Activated CD8-positive, alpha-beta memory T cell treated with anti-CD3 and anti-CD28 coated beads, Interleukin-2, amount 50 U/mL, for 24 hours (primary cell): ENCODE data around the gene EDDM13.
A peak's percentile ranks its signal among the peaks of the same experiment; 100 is the strongest.
"Not testable (repeated sequence)": the region's sequence is repeated elsewhere in the genome, so short reads cannot be mapped to it uniquely, and the experiment has no call there.

Experiments
- DNase-seq: peaks from one replicate; pipeline ENCODE4 v3.0.0-alpha.2; 2020; ENCODE audit errors: extremely low read depth

Gene EDDM13

DNA sequence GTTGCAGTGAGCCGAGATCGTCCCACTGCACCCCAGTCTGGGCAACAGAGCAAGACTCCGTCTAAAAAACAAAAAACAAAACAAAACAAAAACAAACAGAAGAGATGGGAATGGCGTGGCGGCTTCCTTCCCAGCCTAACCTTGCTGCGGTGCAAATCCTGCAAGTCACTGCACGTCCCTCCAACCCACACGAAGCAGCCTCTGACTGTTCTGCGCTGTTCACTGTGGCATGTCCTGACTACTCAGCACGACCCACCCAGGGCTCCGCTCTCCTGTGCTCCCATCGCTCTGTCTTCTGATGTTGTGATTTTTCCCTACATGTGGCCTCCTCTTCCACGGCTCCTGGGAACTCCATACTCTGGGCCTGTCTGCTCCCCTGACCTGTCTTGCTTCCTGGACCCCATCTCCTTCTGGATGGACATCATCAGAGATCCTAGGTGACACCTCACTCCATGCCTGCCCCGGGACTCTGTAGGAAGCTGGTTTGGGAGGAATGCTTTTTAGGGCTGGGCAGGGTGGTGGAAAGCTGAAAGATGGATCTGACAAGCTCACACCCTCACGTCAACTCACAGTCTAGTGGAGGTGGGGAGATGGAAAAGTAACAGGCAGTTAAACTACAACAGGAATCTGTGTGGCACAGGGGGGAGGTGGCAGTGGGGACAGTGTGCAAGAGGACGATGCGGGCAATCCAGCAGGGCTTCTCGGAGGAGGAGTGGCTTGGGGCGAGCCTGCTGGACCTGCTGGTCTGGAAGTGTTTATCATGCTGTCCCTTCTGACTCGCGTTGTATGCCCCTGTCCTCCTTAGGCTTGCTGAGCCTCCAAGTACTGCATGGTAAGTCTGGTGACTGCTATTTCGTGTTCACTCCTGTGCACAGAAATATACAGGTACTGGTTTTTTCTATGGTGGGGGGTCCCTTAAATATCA lies 23.2 kb downstream of the EDDM13 start:
- DNase-seq: no peak

DNA sequence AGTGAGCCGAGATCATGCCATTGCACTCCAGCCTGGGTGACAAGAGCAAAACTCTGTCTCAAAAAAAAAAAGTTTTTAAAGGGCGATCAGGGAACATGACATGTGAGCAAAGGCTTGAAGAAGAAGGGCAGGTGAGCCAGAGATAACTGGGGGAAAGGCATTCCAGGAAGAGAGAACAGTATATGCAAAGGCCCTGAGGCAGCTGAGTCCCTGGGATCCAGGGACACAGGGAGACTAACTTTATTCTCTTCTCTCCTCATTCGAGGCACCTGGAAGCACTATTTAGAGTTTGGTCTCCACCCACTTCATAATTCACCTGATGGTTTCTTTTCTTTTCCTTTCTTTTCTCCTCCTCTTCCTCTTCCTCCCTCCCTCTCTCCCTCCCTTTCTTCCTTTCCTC lies 24.5 kb downstream of the EDDM13 start:
- no peak for DNase-seq

- DNase-seq: no peak
These were observed 27.1 kb downstream of the EDDM13 start for GRCh38 chr19:56299688-56300087.

GRCh38 chr19:56301155-56301554 lies 28.6 kb downstream of the EDDM13 start:
- no peak for DNase-seq

DNA sequence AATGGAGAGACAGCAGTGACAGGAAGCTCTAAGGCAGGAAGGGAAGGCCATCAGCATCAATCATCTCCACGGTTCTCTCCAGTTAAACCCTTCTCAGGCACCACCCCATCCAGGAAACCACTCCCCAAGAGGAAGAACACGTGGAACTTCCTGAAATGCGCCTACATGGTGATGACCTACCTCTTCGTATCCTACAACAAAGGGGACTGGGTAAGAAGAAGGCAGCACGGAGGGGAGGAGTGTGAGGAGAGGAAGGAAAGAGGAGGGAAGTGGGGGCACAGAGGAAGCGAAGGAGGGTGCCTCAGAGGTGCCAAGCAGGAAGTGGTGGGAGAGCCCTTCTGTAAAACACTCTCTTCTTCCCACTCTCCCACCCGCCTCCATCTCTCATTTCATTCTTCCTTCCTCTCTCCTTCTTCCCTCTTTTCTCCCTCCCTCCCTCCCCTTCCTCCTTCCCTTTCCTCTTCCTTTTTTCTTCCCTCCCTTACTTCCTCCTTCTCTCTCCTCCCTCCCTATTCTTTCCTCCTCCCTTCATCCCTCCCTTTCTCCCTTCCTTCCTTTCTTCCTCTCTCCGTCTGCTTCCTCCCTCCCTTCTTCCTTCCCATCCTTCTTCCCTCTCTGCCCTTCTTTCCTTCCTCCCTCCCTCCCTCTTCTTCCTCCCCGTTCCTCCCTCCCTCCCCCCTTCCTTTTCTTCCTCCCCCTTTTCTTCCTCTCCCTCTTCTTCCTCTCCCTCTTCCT lies 29.5 kb downstream of the EDDM13 start:
- no peak for DNase-seq

DNA sequence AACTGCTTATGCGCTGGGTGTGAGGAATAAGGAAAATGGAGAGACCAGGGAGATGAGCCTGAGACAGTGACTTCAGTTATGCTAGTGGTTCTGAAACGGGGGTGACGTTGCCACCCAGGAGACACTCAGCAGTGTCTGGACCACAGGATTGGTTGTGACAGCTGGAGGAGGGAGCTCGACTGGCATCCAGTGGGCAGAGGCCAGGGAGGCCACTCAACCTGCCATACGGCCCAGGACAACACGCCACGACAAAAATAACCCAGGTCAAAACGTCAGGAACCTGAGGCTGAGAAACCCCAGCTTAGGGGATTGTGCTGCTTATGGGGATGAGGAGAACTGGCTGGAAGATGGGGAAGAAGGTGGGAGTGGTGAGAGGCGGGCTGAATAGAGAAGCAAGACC lies 31.7 kb downstream of the EDDM13 start:
- DNase-seq: no peak

- DNase-seq: no peak
These were observed 33.5 kb downstream of the EDDM13 start for GRCh38 chr19:56306016-56306415.

DNA sequence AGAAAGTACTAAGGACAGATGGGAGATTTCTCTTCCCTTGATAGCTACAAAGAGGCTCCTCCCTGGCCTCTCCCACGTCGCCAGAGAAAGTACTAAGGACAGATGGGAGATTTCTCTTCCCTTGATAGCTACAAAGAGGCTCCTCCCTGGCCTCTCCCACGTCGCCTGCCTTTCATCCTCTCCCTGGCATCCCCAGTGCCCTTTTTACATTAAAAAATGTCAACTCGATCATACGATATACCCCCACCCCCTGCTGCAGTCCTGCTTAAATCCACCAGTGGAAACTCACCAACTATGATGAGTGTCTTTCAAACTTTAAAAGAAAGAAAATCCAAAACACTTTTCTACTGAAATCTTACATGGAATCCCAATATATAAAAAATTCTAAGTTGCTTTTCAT lies 34.5 kb downstream of the EDDM13 start:
- not testable (repeated sequence) for DNase-seq

DNA sequence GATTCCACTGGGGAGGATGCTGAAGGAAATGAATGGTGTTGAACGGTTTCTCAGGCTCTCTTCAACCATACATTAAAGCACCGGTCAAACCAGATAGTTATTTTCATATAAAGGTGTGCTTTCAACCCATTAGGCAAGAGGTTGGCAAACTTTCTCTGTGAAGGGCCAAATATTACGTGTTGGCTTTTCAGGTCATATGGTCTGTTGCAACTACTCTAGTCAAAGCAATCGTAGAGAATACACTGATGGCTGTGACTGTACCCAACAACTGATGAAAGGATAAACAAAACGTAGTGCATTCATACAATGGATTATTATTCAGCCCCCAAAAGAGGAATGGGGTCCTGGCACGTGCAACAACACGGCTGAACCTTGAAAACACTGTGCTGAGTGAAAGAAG lies 36.2 kb downstream of the EDDM13 start:
- DNase-seq: no peak

DNA sequence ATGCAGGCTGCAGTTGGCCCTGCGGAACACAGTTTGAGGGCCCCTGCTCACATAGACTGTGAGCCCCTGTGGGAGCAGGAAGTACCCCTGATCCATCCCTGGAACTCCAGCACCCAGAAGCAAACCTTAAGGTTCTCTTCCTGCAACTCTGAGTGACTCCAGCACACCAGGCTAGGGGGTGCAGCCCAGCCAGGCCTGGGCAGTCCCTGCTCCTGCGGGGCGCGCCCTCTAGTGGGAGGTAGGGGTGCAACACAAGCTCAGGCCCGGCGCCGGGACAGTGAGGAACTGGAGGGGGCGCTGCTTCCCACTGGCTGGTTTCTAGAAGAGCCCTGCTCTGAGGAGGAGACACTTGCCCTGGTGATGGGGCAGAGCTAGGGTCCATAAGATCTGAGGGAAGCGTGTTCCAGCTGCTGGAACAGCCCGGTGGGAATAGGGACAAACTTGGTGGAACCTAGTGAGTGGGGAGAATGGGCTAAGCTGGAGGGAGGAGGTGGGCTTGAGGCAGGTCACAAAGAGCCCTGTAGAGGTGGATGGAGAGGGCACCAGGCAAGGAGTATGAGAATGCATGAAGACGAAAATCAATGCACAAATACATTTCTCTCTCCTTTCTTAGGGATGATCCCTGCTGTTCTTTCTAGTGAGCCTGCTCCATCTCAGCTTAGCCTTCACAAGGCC lies 37.1 kb downstream of the EDDM13 start:
- peak; percentile 5 for DNase-seq

- no peak for DNase-seq
These were observed 37.9 kb downstream of the EDDM13 start for GRCh38 chr19:56310462-56310861.

DNA sequence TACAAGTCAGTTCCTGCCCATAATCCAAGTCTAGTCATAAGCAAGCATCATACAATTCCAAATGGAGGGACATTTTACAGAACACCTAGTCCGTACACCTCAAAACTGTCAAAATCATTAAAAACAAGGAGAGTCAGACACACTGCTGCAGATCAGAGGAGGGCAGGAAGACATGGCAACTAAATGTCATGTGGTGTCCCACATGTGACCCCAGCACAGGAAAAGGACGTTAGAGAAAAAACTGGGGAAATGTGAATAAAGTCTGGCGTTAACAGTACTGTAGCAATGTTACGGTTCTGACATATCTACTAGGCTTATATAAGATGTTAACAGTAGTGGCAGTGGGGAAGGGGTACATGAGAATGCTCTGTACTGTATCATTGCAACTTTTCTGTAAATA lies 39.8 kb downstream of the EDDM13 start:
- no peak for DNase-seq

DNA sequence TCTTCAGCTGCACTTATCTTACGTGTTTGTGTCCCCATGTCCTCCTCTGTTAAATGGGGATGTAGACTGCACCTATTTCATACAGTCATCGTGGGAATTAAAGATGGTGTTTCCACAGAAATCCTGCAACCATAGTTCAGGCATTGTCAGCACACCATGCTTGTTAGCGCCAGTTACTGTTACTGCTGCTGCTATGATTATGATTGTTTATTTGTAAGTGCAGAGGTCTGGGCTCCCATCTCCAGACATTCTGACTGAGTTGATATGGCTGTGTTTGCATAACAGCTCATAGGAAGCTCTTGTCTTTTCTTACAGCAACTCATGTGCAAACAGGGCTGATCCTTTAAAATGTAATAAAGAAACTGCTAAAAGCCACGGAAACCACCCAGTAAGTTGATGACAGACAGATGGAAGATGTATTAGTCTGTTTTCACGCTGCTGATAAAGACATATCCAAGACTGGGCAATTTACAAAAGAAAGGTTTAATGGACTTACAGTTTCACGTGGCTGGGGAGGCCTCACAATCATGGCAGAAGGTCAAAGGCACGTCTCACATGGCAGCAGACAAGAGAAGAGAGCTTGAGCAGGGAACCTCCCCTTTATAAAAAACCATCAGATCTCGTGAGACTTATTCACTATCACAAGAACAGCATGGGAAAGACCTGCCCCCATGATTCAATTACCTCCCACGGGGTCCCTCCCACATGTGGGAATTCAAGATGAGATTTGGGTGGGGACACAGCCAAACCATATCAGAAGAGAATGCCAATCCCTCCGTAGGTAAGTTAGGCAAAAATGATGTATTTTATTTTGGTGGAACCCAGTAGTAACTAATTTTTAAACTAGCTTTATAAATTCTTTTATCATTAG lies 40.5 kb downstream of the EDDM13 start:
- DNase-seq: no peak

DNA sequence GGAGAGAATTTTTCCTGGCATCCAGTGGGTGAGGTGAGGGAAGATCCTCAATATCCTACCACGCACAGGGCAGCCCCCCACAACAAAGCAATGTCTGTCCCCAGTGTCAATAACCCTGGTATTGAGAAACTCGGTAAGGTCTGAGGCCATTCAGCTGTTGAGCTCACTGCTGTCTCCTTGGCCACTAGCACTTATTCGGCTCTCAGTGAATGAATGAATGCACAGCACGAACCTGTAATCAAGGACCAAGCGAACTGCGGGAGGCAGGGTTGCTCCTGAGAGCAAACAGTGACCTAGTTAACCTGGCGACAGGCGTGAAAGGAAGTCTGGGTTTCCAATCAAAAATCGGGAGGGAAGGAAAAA lies 41.5 kb downstream of the EDDM13 start:
- DNase-seq: no peak

DNA sequence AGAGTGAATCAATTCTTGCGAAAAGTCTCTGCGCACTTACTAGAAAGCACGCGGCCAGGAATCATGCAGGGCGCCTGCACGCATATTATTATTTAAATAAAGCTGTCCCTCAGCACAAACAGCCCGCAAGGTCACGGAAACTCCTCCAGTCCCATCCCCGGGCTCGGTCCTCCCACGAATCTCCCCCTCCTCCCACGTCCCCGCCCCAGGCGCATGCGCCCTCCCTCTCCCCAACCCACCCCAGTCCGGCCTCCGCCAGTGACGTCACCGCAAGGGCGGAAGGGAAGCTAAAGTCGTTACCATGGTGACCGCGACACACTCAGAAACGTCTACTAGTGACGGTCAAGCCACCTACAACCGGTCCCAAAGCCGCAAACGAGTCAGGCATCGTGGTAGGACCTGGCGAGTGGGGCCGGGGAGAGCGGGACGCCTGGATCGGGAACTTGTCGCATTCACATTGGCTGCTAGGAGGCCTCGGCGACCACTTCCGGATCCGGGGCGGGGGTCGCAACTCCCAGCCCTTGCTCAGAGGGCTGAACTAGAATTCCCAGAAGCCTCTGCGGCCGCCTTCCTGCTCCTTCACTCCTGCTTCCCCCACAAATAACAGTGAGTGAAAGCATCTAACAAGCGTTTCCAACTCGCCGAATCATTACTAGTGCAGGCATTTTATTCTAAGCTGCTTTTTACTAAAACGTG lies 42.0 kb downstream of the EDDM13 start, which contains the start of gene ZSCAN5A:
Gene ZSCAN5A (minus strand): TSS at position 459 of the 696 bp plus-strand sequence. CDS start 89,793 bp downstream, outside the sequence.
- DNase-seq: peak; percentile 95

DNA sequence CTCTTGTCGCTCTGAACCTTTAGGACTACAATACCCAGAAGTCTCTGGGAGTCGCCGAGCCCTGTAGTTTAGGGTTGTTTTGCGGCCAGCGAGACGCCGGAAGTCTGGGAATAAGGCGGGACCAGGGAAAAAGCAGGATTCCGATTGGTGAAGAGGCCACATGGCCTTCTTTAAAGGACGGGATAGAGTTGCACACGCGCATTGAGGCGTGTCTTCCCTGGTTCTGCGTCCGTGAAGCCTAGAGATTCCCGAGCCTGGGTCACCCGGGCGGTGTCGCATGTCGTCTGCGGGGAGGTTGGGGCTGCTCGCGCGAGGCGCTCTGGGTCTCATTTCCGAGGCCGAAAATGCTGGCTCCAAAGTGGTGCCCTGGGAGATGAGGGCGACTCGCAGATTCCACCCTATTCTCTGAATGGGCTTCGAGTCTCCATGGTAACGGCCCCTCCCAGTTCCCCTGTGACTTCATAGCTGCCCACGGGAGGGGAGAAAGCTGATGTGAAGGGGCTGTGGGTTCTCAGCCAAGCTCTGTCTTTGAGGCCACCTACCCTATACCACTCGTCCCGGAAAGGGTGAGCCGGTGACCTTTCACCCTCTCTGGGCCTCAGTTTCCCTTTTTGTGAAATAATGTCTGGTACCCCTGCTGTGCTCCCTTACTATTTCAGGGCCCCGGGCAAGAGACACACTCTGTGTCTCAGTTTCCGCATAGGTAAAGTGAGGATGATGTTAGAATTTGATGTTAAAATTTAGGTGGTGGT lies 42.7 kb downstream of the EDDM13 start:
- DNase-seq: peak; percentile 84

DNA sequence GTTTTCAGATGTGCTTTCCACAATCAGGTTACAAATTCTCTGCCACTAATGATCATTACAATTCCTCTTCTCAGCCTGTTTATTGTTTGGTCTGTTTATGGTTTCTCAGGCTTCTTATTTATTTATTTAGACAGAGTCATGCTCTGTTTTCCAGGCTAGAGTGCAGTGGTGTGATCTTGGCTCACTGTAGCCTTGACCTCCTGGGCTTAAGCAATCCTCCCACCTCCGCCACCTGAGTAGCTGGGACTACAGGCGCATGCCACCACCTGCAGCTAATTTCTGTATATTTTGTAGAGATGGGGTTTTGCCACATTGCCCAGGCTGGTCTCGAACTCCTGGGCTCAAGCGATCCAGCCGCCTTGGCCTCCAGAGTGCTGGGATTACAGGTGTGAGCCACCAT lies 44.2 kb downstream of the EDDM13 start:
- no peak for DNase-seq

GRCh38 chr19:56317749-56318148 lies 45.2 kb downstream of the EDDM13 start:
- DNase-seq: no peak

DNA sequence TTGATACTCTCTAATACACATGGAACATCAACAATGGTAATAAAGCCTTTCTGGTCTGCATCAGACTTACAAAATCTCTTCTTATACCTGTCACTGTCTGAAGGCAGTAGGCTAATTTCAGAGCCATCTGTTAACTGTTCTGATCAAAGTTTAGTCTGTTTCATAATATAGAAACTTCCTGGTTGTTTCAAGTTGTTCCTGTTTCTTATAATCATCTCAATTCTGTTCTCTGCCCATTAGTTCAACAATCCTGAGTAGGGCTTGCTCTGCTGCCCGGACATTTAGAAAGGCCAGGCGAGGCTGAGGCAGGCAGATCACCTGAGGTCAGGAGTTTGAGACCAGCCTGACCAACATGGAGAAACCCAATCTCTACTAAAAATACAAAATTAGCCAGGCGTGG lies 47.4 kb downstream of the EDDM13 start:
- DNase-seq: no peak
